Measurements from ENCODE around the gene TMEM181. TPM values are rescaled to one million over a fixed set of nuclear protein-coding genes. Genes with fewer than 3 reads are reported as not detected.

The TMEM181 gene
- total RNA-seq, 1 donor from 2014 or later = 41.7 TPM

GRCh38 chr6:158684311-158684710, 124.4 kb downstream of the TMEM181 start:
- no peak for DNase-seq (ENCODE audit: low read depth, low spot score)

DNA sequence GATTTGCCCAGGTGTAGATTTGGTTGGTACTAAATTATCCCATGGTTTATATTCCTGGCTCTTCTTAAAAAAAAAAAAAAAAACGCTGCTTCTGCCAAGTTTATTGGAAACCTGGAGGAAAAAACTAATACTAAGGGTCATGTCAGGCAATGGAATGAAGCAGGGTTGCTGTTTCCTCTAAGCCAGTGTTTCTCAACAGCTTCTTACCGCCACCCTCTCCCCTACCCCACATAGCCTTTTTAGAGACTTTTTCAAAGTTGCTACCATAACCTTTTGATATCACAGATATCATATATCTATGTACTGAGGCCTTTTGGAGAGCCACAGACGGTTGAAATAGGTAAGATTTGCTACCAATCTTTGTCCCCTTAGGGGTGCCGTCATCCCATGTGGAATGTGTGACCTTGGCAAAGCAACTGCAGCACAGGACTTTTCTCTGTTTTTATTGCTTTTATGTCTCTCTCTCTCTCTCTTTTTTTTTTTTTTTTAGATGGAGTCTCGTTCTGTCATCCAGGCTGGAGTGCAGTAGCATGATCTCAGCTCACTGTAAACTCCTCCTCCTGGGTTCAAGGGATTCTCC, 124.9 kb downstream of the TMEM181 start:
- no peak for DNase-seq (ENCODE audit: low read depth, low spot score)

Other genes starting within 250 kb of the TMEM181 start
- 74.8 and 77.1 TPM in 2 replicates for gene TULP4, start 247.6 kb upstream of the TMEM181 start, total RNA-seq
- gene DYNLT1, start 84.7 kb downstream of the TMEM181 start, total RNA-seq = 97.8 and 129 TPM in 2 replicates
- 0.92 and 1.3 TPM in 2 replicates for gene SYTL3, start 90.0 kb downstream of the TMEM181 start, total RNA-seq

All from pulmonary artery endothelial cell (primary cell).